Gastrocnemius medialis (tissue), 4 donors: ENCODE results near the gene FAM114A1. TPM values are rescaled to one million over a fixed set of nuclear protein-coding genes. Genes with fewer than 3 reads are reported as not detected.

ENCODE experiments used
- ATAC-seq, 2 donors: fragments of 150-250 bp; one replicate each; pipeline ENCODE4 v1.9.1; 2016
- DNase-seq, 2 donors: peaks; one replicate each; pipeline ENCODE4 v3.0.0-alpha.2; 2019
- H3K27ac ChIP-seq, 4 donors: fragments of 200-600 bp; sonication (generic); 1 replicate in 1 of 4; 2 replicates in 3 of 4; pipeline ENCODE4 v1.5.1; 2016 to 2018; ENCODE audit warnings: mild to moderate bottlenecking in 2 of 4, moderate library complexity in 1 of 4
- H3K27me3 ChIP-seq, 3 donors: fragments of 200-600 bp; sonication (generic) in 2 of 3; 1 replicate in 1 of 3; 2 replicates in 2 of 3; pipeline versions ENCODE4 v1.5.1 to v1.6.0; 2016 to 2019; ENCODE audit warnings: mild to moderate bottlenecking in 1 of 3, moderate library complexity in 1 of 3
- H3K36me3 ChIP-seq, 2 donors: fragments of 200-600 bp; sonication (generic) in 1 of 2; one replicate each; pipeline ENCODE4 v1.5.1; 2017 to 2018
- H3K4me1 ChIP-seq, 2 donors: fragments of 200-600 bp; sonication (generic) in 1 of 2; one replicate each; pipeline ENCODE4 v1.5.1; 2016 to 2017; ENCODE audit warnings: mild to moderate bottlenecking in 2 of 2
- H3K4me3 ChIP-seq, 4 donors: fragments of 200-600 bp; sonication (generic) in 3 of 4; 1 replicate in 1 of 4; 2 replicates in 3 of 4; pipeline ENCODE4 v1.5.1; 2016 to 2019; ENCODE audit warnings: mild to moderate bottlenecking in 2 of 4
- H3K9me3 ChIP-seq, 3 donors: fragments of 200-600 bp; sonication (generic) in 2 of 3; 1 replicate in 1 of 3; 2 replicates in 2 of 3; pipeline ENCODE4 v1.5.1; 2016 to 2019
- POLR2A ChIP-seq, 2 donors: fragments of 450-650 bp; IDR thresholded peaks; one replicate each; pipeline ENCODE4 v1.6.1; 2017; ENCODE audit warnings: antibody characterized with exemption in 2 of 2, mild to moderate bottlenecking in 2 of 2, moderate library complexity in 2 of 2
- in situ Hi-C, 4 donors: fragments of 200-750 bp; cut with MboI; loops; one replicate each; pipeline versions ENCODE4 v1.15.0 to v1.8.0; 2017; ENCODE audit warnings: low sequenced_read_pairs in 4 of 4
- intact Hi-C: fragments of 100-400 bp; cut with DNase I; formaldehyde crosslinking; loops from one replicate; pipeline ENCODE4 v1.15.1; 2023; ENCODE audit warnings: low total_unique reads
- total RNA-seq, 4 donors: library from RNA; depleted of rRNA; stranded (reverse); fragments of >200 nt; gene quantifications; one replicate each; pipeline versions ENCODE4 v1.1.0 to v1.2.3, GENCODE V29; 2016
- TF ChIP-seq, protein P1 (sequence below), 5 experiments: fragments of 450-650 bp in 3 of 5; fragments of 200-600 bp in 2 of 5; sonication (generic) in 2 of 5; IDR thresholded peaks in 4 of 5; conservative IDR thresholded peaks in 1 of 5; 1 replicate in 4 of 5; 2 replicates in 1 of 5; pipeline ENCODE4 v1.5.1; 2016 to 2019; ENCODE audit warnings: antibody characterized with exemption in 5 of 5, mild to moderate bottlenecking in 3 of 5, moderate library complexity in 3 of 5

FAM114A1 gene
- 10 to 100 TPM; 23.2 to 47.5 (median 27.4) TPM for total RNA-seq

DNA sequence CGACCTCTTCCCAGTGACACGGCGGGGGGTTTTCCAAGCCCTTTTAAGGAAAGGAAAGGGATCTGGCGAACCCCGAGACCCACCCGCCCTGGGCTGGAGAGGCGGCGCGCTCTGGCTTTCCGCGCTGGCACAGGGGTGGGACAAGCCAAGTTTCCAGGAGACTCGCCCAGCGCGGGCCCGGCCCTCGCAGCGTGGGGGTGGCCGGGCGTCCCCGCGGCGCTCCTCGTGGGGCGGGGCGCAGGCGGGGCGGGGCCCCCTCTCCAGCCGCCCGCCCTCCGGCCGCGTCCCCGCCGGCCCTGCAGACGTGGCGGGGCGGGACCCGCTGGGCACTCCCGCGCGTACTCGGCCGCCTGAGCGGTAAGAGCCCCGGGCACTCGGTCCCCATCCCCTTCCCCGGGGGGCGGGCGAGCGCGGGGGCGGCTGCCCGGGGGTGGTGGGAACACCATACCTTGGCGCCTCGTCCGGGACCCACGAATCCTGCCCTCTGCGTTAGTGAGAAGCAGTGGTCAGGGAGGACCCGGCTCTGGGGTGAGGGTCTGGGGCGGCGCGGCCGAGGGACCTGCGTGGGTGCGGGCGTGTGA, at the start of gene FAM114A1:
TSS of gene FAM114A1 (plus strand) at position 329 of the 581 bp plus-strand sequence. CDS start 10,273 bp downstream, outside the sequence.
- in situ Hi-C loops (no loop called here), intact Hi-C loops (loop anchor here (2.0 to 10.0 kb wide), 2 partner anchors 177 to 1183 kb away; partner anchors contain the start of gene RELL1)
- Histone ChIP-seq H3K4me1 (peaks cover 19 to 23% of the 10 kb centered on the region in 2 donors), H3K4me3 (peak within 1 kb of the TSS; percentile 69 to 83 (median 75)), H3K27me3 (no peaks in the 10 kb centered on the region), H3K9me3 (no peaks in the 10 kb centered on the region), H3K27ac (peak within 1 kb of the TSS; percentile 78 to 89 (median 82)), H3K36me3 (no peaks in the 10 kb centered on the region)
- ATAC-seq = peak; percentile 77 to 78
- DNase-seq = peak; percentile 42 to 61
- peak; percentile 45 to 47 for TF ChIP-seq POLR2A (IDR thresholded peaks at IDR 0.05)
- TF ChIP-seq, protein P1, sequence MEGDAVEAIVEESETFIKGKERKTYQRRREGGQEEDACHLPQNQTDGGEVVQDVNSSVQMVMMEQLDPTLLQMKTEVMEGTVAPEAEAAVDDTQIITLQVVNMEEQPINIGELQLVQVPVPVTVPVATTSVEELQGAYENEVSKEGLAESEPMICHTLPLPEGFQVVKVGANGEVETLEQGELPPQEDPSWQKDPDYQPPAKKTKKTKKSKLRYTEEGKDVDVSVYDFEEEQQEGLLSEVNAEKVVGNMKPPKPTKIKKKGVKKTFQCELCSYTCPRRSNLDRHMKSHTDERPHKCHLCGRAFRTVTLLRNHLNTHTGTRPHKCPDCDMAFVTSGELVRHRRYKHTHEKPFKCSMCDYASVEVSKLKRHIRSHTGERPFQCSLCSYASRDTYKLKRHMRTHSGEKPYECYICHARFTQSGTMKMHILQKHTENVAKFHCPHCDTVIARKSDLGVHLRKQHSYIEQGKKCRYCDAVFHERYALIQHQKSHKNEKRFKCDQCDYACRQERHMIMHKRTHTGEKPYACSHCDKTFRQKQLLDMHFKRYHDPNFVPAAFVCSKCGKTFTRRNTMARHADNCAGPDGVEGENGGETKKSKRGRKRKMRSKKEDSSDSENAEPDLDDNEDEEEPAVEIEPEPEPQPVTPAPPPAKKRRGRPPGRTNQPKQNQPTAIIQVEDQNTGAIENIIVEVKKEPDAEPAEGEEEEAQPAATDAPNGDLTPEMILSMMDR (IDR thresholded peaks at IDR 0.05 in 4 of 5, conservative IDR thresholded peaks at IDR 0.05 in 1 of 5) = no peak

DNA sequence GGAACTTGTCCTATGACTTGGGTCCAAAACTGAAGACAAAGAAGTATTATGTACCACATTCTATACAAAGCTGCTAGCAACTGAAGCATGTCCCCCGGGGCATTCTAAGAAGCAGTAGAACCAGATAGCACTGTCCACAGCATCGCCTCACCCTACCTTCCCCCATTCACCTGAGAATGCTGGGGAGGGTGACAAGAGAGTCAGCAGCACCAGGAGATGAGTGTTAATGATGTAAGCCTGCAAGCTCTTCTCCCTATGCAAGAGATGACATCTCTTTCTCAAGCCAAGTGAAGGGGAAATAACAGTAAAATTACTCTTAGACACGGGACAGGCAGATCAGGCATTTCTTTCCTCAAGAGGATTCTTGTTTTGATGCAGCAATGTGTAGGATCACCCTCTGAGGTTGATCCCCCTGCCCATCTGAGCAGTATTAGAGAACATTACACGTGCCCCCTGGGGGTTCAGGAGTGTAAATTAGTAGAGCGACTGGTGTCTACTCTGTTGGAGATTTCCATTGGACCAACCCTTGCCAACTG, 49.1 kb upstream of the FAM114A1 start:
- Histone ChIP-seq H3K36me3 (no peaks in the 10 kb centered on the region), H3K9me3 (no peaks in the 10 kb centered on the region), H3K4me1 (no peaks in the 10 kb centered on the region), H3K4me3 (no peak overlapping the region), H3K27me3 (no peaks in the 10 kb centered on the region), H3K27ac (no peak overlapping the region)
- no peak for ATAC-seq
- in situ Hi-C loops = no loop called here
- intact Hi-C loops = no loop called here
- no peak for DNase-seq
- TF ChIP-seq, protein P1 (IDR thresholded peaks at IDR 0.05 in 4 of 5, conservative IDR thresholded peaks at IDR 0.05 in 1 of 5) = no peak
- no peak for TF ChIP-seq POLR2A (IDR thresholded peaks at IDR 0.05)

DNA sequence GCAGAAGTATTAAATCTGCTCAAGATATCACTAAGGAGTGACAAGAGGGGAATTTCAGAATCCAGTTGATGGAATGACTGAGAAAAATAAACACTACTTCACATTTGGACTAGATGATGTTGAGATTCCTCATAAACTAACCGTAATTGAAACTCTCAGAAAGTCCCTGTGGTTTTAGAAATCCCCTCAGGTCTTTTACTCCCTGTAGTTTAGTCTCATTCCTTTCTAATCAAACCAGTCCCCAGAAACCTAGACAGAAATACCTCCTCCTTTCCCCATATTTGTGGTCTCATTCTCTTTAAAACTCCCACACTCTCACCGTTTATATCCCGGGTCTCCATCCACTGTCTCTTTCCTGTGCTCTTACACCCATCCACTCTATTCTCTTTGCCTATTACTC, 48.0 kb upstream of the FAM114A1 start:
- intact Hi-C loops = no loop called here
- TF ChIP-seq, protein P1 (IDR thresholded peaks at IDR 0.05 in 4 of 5, conservative IDR thresholded peaks at IDR 0.05 in 1 of 5) = no peak
- no peak for TF ChIP-seq POLR2A (IDR thresholded peaks at IDR 0.05)

DNA sequence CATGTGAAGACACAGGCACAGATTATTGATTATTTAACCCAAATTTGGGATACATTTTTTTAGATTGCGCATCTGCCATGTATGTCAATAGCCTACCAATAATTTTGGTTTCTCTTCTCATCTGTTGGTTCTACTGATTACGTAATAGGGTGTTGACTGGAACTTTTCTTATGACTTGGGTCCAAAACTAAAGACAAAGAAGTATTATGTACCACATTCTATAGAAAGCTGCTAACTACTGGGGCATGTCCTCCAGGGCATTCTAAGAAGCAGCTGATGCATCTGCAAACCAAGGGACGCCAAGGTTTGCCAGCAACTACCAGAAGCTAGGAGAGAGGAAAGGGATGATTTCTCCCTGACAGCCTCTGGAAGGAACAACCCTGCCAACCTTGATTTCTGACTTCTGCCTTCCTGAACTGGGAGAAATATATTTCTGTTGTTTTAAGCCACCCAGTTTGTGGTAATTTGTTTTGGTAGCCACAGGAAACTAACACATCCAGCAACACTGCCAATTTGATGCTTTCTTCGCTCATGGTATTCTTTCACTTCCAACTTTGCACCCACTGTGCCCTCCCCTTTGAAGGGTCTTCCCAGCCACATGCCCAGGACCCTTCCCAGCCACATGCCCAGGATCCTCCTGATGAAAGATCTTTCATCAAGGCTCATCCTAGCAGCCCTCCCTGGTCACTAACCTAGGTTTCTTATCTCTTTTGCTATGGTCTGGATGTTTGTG, 47.1 kb upstream of the FAM114A1 start:
- Histone ChIP-seq H3K9me3 (no peaks in the 10 kb centered on the region), H3K4me1 (no peaks in the 10 kb centered on the region), H3K27me3 (no peaks in the 10 kb centered on the region), H3K36me3 (no peaks in the 10 kb centered on the region), H3K27ac (no peak overlapping the region), H3K4me3 (no peak overlapping the region)
- ATAC-seq = no peak
- no peak for TF ChIP-seq POLR2A (IDR thresholded peaks at IDR 0.05)
- TF ChIP-seq, protein P1 (IDR thresholded peaks at IDR 0.05 in 4 of 5, conservative IDR thresholded peaks at IDR 0.05 in 1 of 5) = no peak
- intact Hi-C loops (no loop called here), in situ Hi-C loops (no loop called here)
- DNase-seq = no peak

More for the DNA sequence above, 48.0 kb upstream of the FAM114A1 start:
- Histone ChIP-seq H3K4me1 (no peaks in the 10 kb centered on the region), H3K27me3 (no peaks in the 10 kb centered on the region), H3K36me3 (no peaks in the 10 kb centered on the region), H3K27ac (no peak overlapping the region), H3K4me3 (no peak overlapping the region), H3K9me3 (no peaks in the 10 kb centered on the region)
- ATAC-seq (no peak), DNase-seq (no peak)
- in situ Hi-C loops = no loop called here
